ENCODE measurements around the gene ZNF784. TPM values are rescaled to one million over a fixed set of nuclear protein-coding genes. Genes with fewer than 3 reads are reported as not detected.

Gene ZNF784
- polyA plus RNA-seq, 2 of the 4 experiments (the other 2 are of a cell fraction) = 3.5 to 6.6 TPM

- DNase-seq (ENCODE audit: low read depth in 1 of 2, low spot score in 1 of 2) (peak in 1 of 2 experiments; percentile 56), FAIRE-seq (no peak), ATAC-seq (peak; percentile 22 to 37; a peak in 3 of 6 replicates)
- Histone ChIP-seq H3K4me1 (peaks cover 13% of the 10 kb centered on the region), H3K4me2 (no peak overlapping the region), H3K27ac (no peak overlapping the region), H3K9me3 (no peaks in the 10 kb centered on the region), H3K4me3 (no peak overlapping the region)
- WGBS (ENCODE audit: missing lambda C conversion rate) = 64% methylated on average over 10 of the region's 10 CpGs
- ChIA-PET CTCF (interaction anchor here (1.0 to 1.8 kb wide), 3 partner anchors 8 to 16 kb away, joined by 3 to 8 read pairs (median 6); partner anchors contain the start of gene FIZ1), POLR2A (interaction anchor here (2.0 kb wide), 1 partner anchor 8 kb away, joined by 6 read pairs; the partner anchor contains the start of gene FIZ1)
- TF ChIP-seq HEYL (CRISPR knock-in tag; IDR thresholded peaks at IDR 0.05) = no peak
- no peak; a peak in 1 of 5 replicates for TF ChIP-seq JUN (IDR thresholded peaks at IDR 0.05)
- no peak for TF ChIP-seq REST (IDR thresholded peaks at IDR 0.05)
Measured at GRCh38 chr19:55590617-55591016, 33.7 kb downstream of the ZNF784 start.

GRCh38 chr19:55590109-55590508 lies 34.3 kb downstream of the ZNF784 start:
- ChIA-PET POLR2A (interaction anchor here (2.0 kb wide), 1 partner anchor 9 kb away, joined by 6 read pairs; the partner anchor contains the start of gene FIZ1), CTCF (interaction anchor here (1.2 to 1.8 kb wide), 3 partner anchors 14 to 85 kb away, joined by 3 to 8 read pairs (median 6); no protein-coding TSS in a partner anchor)
- FAIRE-seq (peak; percentile 39), ATAC-seq (no peak), DNase-seq (ENCODE audit: low read depth in 1 of 2, low spot score in 1 of 2) (no peak)
- no peaks in the 10 kb centered on the region for H3K9me3 ChIP-seq
- no peak overlapping the region for H3K27ac ChIP-seq
- peaks cover 16% of the 10 kb centered on the region for H3K4me1 ChIP-seq
- H3K4me3 ChIP-seq = no peak overlapping the region
- 58% methylated on average over 7 of the region's 7 CpGs for WGBS (ENCODE audit: missing lambda C conversion rate)
- no peak overlapping the region for H3K4me2 ChIP-seq
- no peak for TF ChIP-seq BCL3 (IDR thresholded peaks at IDR 0.05)
- no peak for TF ChIP-seq KDM1A (IDR thresholded peaks at IDR 0.05; ENCODE audit: low read depth)

GRCh38 chr19:55588738-55589137 lies 35.6 kb downstream of the ZNF784 start:
- no peak for ATAC-seq
- Histone ChIP-seq H3K9me3 (no peaks in the 10 kb centered on the region), H3K4me1 (peaks cover 16% of the 10 kb centered on the region), H3K4me3 (no peak overlapping the region), H3K27ac (no peak overlapping the region), H3K4me2 (no peak overlapping the region)
- CTCF ChIA-PET = interaction anchor here (0.6 to 3.7 kb wide), 10 partner anchors 9 to 121 kb away, joined by 3 to 14 read pairs (median 4); partner anchors contain the start of gene ZNF865
- FAIRE-seq = no peak
- POLR2A ChIA-PET = interaction anchor here (0.7 to 2.4 kb wide), 3 partner anchors 11 to 399 kb away, joined by 3 to 23 read pairs (median 5); partner anchors contain the start of genes FIZ1 and ZNF524
- TF ChIP-seq HOXB5 (CRISPR knock-in tag; IDR thresholded peaks at IDR 0.05) (no peak), PBX3 (IDR thresholded peaks at IDR 0.05) (no peak)
- no peak for DNase-seq (ENCODE audit: low read depth in 1 of 2, low spot score in 1 of 2)
- WGBS (ENCODE audit: missing lambda C conversion rate) = 89% methylated on average over 8 of the region's 8 CpGs

GRCh38 chr19:55586976-55587668 lies 37.2 kb downstream of the ZNF784 start:
- POLR2A ChIA-PET = interaction anchor here (0.6 to 2.4 kb wide), 6 partner anchors 12 to 462 kb away, joined by 3 to 23 read pairs (median 5); partner anchors contain the start of genes FIZ1, KMT5C, ZNF524 and ZNF865
- WGBS (ENCODE audit: missing lambda C conversion rate) = 2% methylated on average over 39 of the region's 40 CpGs
- CTCF ChIA-PET = interaction anchor here (0.8 to 3.7 kb wide), 13 partner anchors 9 to 120 kb away, joined by 3 to 17 read pairs (median 7); partner anchors contain the start of gene ZNF865
- Histone ChIP-seq H3K4me3 (peak overlapping the region; percentile 43), H3K4me1 (peaks cover 22% of the 10 kb centered on the region), H3K4me2 (peak overlapping the region; percentile 79), H3K27ac (peak overlapping the region; percentile 53 to 79), H3K9me3 (no peaks in the 10 kb centered on the region)
- DNase-seq (ENCODE audit: low read depth in 1 of 2, low spot score in 1 of 2) = peak; percentile 97 to 98
- peak; percentile 86 to 88 for ATAC-seq
- peak; percentile 97 for FAIRE-seq
- TF ChIP-seq RARB (CRISPR knock-in tag; IDR thresholded peaks at IDR 0.05) = no peak
- no peak for TF ChIP-seq NPAS2 (CRISPR knock-in tag; IDR thresholded peaks at IDR 0.05; ENCODE audit: borderline replicate concordance)
- TF ChIP-seq PBX3 (IDR thresholded peaks at IDR 0.05) = no peak
- TF ChIP-seq E2F6 (IDR thresholded peaks at IDR 0.05; ENCODE audit: borderline replicate concordance, low read depth) = peak; percentile 58; the same call in 1 of the 2 replicates
- peak; percentile 63 for TF ChIP-seq MAX (IDR thresholded peaks at IDR 0.05)
- no peak for TF ChIP-seq USF2 (IDR thresholded peaks at IDR 0.05)
- no peak for TF ChIP-seq FOSL2 (IDR thresholded peaks at IDR 0.05)
- TF ChIP-seq FOSL2 (CRISPR knock-in tag; IDR thresholded peaks at IDR 0.05) = 0 out of 2 replicates have a peak, but pooled peaks have one; percentile 7

All from A549 (cell line).